Fibroblast of skin of left quadriceps (primary cell): Measurements from ENCODE around the gene KLHL25.
A peak's percentile ranks its signal among the peaks of the same experiment; 100 is the strongest.
"Not testable (repeated sequence)": the region's sequence is repeated elsewhere in the genome, so short reads cannot be mapped to it uniquely, and the experiment has no call there.

Experiments
- DNase-seq, 2 experiments: peaks; one replicate each; pipeline ENCODE4 v3.0.0-alpha.2; 2013; ENCODE audit warnings: low read depth in 2 of 2

KLHL25 gene, protein sequence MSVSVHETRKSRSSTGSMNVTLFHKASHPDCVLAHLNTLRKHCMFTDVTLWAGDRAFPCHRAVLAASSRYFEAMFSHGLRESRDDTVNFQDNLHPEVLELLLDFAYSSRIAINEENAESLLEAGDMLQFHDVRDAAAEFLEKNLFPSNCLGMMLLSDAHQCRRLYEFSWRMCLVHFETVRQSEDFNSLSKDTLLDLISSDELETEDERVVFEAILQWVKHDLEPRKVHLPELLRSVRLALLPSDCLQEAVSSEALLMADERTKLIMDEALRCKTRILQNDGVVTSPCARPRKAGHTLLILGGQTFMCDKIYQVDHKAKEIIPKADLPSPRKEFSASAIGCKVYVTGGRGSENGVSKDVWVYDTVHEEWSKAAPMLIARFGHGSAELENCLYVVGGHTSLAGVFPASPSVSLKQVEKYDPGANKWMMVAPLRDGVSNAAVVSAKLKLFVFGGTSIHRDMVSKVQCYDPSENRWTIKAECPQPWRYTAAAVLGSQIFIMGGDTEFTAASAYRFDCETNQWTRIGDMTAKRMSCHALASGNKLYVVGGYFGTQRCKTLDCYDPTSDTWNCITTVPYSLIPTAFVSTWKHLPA

DNA sequence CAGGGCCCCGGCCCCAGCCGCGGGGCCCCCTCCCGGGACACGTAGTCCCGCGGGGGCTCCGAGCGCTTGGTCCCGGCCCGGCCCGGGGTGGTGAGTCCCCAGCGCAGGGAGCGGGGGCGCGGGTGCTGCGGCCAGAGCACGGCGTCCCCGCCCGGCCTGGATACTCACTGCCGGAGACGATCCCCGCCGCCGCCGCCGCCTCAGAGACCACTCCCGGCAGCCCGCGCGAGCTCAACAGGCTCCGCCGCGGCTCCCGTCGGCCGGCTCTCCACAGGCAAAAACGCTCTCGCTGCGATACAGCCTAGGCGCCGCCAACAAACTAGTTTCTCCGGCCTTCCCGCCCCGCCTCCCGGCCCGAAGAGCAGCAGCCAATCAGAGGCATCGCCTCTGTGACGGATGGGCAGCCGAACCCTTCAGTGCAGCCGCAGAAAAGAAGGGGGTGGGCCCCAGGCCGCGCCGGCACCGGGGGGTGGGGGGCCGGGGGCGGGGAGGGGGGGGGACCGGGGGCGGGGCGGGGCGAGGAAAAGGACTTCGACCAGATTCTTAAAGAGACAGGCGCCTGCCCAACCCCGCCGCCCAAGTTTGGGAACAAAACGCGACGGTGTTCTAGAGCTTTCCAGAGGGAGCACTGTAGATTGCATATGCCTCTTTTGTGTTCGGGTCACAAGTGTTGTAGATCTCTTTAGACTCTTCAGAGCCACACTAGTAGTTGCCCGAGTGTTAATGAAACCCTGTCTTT lies at the start of gene KLHL25:
Gene KLHL25 (minus strand): TSS at position 328 of the 739 bp plus-strand sequence. CDS start 25,115 bp downstream, outside the sequence.
- DNase-seq = peak; percentile 91 to 92

DNA sequence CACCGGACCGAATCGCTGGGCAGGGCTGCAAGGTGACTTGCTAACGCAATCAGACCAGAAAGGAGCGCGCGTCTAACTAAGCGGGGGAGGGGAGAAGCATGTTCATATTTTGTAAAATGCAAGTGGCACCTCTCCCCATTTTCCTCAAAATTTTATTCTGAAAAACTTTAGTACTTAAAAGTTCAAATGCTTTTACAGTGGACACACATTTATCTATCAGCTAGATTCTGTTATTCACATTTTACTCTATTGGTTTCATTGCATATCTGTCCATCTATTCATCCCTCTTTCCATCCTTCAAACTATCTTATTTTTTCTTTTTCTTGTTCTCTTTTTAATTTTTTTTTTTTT lies 46.1 kb upstream of the KLHL25 start:
- no peak for DNase-seq

DNA sequence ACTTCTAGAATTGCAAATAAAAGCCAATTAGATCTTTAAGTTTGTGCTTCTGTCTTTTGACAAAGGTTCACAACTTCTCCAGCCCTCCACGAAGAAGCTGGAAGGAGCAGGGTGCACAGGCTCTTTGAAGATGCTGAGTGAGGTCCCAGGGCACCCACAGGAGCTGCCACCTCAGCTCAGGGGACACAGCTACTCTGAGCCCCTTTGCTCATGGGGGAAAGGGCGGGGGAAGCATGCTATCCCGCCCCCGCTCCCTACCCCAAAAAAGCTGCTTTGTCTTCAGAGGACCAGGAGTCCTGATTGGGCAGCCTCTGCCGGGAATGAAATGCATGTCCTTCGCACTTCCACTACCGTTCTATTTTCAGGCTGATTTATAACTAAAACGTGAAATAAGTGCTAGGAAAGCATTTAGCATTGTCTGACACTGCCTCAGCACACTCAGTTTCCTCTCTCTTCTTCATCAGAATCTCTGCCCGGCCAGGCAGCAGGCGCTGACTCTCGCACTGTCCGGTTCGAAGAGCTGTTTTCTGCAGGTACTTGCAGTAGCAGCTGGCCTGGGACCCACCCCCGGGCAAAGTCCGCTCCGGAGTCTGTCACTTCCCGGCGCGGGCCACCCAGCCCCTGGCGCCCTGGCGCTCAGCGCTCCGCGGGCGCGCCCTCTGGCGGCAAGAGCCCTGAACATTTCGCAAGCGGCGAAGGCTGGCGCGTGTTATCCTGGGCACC lies 45.5 kb upstream of the KLHL25 start:
- DNase-seq = peak in 1 of 2 experiments; percentile 9

DNA sequence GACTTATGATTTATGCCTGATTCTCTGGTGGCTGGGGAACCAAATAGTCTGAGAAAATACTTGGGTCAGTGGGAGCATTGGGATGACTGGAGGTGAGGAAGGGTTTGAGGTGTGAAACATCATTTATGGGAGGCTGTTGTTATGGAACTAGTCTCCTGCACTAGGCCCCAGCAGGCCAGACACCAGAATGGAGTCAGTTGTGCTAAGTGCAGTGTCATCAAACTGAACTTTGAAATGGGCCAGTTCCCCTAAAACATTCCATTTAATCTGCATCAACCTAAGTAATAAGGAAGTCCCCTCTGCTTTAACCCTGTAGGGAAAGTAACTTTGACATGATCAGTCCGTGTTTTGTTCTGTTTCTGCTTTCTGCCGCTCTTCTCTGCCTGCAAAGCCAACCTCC lies 44.9 kb upstream of the KLHL25 start:
- no peak for DNase-seq

DNA sequence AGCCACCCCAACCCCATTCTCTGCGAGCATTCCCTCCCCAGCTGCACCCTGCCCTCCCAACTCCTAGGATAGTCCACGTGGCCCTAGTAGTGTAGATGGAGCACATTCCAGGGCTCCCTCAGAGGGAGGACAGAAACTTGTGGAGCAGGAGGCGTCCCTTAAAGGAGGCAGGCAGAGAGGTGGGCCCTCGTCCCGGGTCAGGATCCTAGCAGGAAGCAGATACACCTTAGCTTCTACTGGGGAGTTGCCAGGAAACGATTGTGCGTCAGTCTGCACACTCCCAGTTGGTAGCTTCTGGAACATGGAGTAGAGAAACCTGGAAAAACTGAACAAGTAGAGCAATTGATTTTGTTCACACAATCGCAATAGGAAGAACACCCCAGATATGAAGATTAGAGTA lies 43.9 kb upstream of the KLHL25 start:
- no peak for DNase-seq

DNA sequence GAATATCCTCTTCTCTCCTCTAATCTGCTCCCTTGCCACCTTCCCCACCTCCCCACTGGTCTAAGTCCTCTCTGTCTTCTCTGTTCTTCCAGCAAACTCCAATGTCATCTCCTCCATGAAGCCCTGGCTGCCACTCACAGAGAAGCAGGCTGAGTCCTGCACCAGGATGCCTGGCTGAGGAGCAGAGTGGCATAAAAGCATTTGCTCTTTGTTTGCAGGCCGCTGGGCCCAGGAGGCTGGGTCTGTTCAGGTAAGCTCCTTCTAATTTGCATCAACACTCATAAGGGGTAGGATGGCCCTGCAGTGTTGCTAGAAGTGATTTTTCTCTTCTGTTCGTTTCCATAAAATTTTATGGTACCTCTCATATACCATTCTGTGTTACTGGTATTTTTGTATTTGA lies 43.2 kb upstream of the KLHL25 start:
- DNase-seq = no peak

DNA sequence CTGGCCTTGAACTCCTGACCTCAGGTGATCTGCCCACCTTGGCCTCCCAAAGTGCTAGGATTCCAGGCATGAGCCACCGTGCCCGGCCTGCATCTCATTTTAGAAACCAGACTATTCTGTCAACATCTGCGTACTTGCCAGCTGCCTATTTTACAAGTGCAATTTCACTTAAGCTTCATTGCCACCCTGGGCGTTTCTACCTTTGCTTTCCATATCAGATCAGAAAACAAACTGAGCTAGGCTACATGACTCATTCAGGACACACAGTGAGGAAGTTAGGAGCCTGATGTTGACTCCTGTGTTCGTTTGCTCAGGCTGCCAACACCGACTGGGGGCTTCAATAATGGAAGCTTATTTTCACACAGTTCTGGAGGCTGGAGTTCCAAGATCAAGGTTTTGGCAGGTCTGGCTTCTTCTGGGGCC lies 42.3 kb upstream of the KLHL25 start:
- DNase-seq = no peak

DNA sequence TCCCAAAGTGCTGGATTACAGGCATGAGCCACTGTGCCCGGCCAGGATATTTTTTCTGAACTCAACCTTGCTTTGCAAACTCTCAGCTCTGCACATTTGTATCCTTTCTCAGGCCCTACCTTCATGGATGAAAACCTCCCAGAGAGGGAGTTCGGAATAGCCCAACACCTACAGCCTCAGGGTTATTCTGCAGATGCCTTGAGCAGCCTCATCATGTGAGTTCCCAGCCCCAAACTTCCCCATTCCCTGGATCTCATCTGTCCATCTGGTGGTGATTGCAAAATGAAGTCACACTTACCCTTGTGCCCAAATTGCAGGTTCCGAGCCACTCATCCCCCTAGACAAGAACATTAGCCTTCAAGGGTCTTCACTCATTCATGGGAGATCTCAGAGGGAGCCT lies 39.9 kb upstream of the KLHL25 start:
- no peak for DNase-seq

DNA sequence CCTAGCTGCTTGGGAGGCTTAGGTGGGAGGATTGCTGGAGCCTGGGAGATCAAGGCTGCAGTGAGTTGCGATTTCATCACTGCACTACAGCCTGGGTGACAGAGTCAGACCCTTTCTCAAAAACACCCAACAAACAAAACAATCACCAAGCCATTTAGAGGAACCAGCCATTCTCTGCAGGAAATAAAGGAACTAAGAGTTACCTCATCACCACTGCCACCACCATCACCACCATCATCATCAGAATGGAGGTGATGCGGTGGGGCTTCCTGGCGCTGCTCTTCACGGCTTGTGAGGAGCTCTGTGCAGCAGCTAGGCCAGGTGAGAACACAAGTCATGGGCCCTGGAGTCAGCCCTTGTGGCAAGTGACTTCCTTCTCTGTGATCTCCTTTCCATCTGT lies 37.7 kb upstream of the KLHL25 start:
- no peak for DNase-seq

DNA sequence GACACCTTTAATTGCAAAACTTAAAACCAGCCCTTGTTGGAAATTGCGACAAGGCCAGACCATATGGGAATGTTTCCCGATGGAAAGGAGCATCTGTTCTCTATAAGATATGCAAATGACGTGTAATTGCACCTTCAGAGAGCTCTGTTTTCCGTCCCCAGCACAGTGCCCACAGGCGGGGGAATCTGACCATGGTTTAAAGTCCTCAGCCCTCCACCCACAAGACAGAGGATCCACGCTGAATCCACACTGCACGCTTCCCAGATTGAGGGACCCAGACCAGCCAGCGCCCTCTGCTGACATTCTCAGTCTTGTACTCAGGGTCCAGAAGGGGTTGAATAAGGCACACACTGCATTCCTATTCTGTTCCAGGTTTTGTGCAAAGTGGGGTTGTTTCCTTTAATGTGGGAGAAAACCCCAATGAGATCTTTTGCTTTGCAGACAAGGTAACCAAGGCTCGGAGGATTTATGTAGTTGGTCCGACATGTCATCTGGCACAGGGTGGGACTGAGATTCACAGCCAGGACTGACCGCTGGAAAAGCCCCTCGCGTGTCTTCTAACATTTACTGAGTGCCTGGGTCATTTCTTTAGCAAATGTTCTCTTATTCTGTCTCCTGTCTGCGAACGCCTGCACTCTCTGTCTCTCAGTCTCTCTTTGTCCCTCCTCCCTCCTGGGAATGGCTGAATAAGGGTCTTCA lies 36.8 kb upstream of the KLHL25 start:
- DNase-seq = peak; percentile 24 to 25

DNA sequence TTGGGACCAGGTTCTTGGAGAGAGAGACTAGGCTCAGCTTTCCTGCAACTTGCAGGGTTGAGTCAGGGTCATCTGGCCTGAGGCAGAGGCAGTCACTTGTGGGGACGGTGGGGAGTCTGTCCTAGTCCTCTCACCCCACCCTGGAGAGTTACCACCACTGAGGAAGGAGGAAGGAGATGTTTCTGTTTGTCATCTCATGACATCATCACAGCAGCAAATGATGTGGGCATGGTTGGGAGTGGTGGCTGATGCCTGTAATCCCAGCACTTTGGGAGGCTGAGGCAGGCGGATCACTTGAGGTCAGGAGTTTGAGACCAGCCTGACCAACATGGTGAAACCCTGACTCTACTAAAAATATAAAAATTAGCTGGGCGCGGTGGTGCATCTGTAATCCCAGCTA lies 35.0 kb upstream of the KLHL25 start:
- DNase-seq = not testable (repeated sequence)

DNA sequence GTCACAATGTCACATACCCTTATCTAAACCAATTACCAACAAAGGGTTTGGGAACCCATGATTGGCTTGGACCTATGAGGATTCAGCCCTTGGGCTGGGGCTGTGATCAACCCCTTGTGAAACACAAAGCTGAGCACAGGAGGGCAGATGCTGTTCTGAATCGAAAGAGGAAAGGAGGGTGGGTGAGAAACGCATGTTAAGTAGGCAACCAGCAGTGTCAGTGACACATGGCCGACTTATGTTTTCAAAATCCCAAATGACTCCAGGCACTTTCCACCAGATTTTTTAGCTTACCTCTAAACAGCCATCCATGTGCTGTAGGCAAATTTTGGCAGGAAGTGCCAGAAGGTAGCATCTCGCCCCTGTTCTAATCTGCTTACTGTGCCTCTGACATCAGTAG lies 34.1 kb upstream of the KLHL25 start:
- DNase-seq = no peak

DNA sequence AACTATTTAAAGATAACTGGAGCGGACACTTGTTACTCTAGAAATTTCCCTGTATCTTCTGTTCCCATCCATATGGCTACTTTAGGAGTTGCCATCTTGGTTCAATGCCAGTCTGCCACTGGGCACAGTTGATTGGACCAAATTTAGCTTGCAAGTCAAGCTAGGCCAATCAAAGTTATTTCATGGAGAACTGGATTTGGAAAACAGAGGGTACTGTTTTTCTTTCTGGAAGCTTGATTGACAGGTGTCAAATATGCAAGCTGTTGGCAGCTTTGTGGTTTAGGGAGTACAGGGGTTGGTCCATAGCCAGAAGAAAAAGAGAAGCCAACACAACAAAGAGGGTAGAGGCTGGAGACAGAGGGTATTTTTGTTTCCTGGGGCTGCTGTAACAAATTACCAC lies 33.4 kb upstream of the KLHL25 start:
- DNase-seq = no peak

DNA sequence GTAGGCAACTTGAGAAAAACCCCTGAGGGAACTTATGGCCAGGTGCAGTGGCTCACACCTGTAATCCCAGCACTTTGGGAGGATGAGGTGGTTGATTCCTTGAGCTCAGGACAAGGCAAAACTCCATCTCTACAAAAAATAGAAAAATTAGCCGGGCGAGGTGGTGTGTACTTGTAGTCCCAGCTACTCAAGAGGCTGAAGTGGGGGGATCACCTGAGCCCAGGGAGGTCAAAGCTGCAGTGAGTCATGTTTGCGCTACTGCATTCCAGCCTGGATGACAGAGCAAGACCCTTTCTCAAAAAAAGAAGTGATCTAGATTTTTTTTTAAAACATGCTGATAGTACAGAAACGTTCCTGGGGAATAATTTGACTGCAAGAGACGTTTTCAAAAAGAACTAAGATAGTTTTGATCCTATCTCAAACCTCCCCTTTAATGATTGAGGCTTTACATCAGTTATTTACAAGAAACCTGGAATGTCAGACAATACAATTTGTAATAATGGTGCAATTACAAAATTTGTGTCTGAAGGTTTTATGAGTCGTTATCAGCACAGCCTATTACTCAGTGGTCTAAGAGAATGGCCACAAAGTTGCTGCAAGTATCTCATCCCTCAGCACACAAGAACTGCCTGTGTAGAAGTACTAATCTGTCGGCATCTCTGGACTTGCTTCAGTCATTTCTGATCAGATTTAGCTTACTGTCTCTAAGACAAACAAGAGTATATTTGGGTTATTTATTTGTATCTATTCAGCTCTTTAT lies 32.2 kb upstream of the KLHL25 start:
- DNase-seq = no peak

DNA sequence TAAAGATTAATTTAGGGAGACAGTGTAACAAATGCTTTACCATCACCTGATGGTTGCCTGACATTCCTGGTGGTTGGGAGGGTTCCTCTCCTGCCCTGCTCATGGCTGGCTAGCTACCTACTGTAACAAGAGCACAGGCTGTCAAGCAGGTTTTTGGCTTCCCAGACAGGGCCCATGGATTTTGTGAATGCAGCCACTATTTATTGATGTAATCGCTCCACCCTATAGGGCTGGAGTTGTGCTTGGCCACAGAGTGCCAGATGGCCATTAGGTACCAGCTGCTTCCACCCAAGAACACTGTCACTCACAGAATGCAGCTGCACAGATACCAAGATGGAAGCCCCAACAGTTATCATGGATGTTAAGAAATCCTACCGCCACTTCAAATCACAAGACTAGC lies 31.0 kb upstream of the KLHL25 start:
- no peak for DNase-seq

DNA sequence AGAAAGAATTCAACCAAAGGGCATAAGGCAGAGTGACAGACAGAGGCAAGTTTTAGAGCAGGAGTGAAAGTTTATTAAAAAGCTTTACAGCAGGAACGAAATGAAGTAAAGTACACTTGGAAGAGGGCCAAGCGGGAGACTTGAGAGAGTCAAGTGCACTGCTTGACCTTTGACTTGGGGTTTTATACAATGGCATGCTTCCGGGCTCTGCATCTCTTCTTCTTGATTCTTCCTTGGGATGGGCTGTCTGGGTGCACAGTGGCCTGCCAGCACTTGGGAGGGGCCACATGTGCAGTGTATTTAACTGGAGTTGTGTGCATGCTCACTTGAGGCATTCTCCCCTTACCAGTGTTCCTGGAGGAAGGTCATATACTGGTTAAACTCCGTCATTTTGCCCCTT lies 30.4 kb upstream of the KLHL25 start:
- no peak for DNase-seq

DNA sequence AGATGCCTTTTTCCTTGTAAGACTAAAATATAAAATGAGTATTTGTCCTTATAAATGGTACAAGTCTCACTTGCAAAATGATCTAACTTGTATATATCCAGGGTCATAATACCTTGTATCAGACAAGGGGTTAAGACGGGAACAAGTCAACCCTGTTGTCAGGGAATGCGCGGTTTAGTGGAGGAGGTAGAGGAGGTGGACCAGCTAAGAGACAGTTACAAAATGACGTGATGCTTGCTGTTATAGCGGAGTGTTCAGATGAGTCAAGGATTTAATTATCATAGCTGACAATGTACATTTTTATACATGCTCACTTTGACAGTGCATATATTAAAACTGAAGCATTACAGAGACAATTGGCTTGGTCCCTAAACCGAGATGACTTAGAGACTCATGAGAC lies 26.8 kb upstream of the KLHL25 start:
- no peak for DNase-seq

DNA sequence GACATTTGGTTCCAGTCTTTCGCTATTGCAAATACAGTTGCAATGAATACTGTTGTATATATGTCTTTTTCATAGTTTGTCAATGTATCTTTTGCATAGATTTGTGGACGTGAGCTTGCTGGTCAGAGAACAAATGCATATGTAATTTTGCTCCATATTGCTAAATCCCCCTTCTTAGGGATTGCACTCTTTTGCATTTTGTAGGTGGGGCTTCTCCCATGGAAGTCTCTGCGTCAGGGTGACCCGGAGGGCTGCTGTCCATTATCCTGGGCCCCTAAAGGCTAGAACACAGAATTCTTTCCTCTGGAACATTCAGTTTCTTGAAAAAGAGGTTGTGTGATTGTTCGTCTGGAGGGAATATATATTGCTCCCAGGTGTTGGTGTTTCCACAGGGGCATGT lies 25.2 kb upstream of the KLHL25 start:
- no peak for DNase-seq

DNA sequence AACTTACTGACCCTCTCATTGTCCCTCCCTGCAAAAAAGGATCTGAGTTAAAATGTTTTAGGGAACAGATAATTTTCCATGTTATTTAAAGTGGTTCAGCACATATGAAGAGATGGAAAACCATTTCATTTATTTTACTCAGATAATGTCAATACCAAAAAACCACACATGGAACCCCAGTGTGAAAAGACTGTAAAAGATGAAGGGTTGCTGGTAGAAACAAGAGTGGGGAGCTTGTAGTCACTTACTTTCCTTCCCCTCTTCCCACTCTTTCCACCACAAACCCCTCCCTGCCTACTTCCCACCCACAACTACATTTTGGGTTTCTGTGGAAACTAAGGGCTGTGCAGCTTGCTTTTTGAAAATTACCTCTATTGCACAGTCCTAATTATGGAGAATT lies 18.5 kb upstream of the KLHL25 start:
- no peak for DNase-seq

DNA sequence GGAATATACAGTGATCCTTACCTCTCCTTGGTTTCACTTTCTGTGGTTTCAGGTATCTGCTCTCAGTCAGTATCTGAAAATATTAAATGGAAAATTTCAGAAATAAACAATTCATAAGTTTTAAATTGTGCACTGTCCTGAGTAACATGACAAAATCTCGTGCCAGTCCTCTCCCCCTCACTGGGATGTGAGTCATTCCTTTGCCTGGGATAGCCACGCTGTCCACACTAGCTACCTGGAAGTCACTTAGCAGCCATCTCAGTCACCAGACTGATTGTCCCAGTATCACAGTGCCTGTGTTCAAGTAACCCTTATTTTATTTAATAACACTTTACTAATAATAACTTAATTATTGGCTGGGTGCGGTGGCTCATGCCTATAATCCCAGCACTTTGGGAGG lies 15.3 kb upstream of the KLHL25 start:
- no peak for DNase-seq

DNA sequence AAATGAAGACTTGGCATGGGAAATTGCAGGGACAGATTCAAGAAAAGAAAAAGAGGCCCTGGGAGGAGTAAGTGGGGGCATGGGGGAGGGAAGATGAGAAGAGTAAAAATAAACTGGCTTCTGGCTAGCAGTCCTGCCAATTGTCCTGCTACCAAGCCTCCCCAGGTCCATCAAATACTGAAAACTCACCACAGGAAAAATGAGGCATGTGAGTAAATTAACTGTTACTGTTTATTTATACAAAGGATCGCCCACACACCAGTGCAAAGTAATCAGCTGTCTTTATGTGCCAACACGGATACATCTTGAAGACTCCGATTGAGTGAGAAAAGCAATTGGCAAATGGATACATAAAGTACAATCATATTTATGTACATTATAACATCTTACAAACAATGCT lies 10.7 kb upstream of the KLHL25 start:
- DNase-seq = no peak
